Activated T-cell treated with anti-CD3 and anti-CD28 coated beads for 4 hours (primary cell): ENCODE data around the gene PAN3.
"Not testable (repeated sequence)": the region's sequence is repeated elsewhere in the genome, so short reads cannot be mapped to it uniquely, and the experiment has no call there.

ENCODE experiments used
- DNase-seq: peaks from one replicate; pipeline ENCODE4 v3.0.0-alpha.2; 2020

PAN3 gene

GRCh38 chr13:28138756-28139470 lies 568 bp downstream of the PAN3 start:
- DNase-seq = peak; percentile 91

GRCh38 chr13:28140433-28141125 lies 2.2 kb downstream of the PAN3 start:
- no peak for DNase-seq

- not testable (repeated sequence) for DNase-seq
Observed at GRCh38 chr13:28141542-28141941, 3.2 kb downstream of the PAN3 start.

GRCh38 chr13:28145049-28145448 lies 6.7 kb downstream of the PAN3 start:
- DNase-seq = no peak

GRCh38 chr13:28147495-28147894 lies 9.2 kb downstream of the PAN3 start:
- DNase-seq = no peak

- no peak for DNase-seq
Observed at GRCh38 chr13:28159057-28159456, 20.7 kb downstream of the PAN3 start.

GRCh38 chr13:28161370-28161769 lies 23.0 kb downstream of the PAN3 start:
- DNase-seq = no peak

GRCh38 chr13:28163587-28163986 lies 25.2 kb downstream of the PAN3 start:
- no peak for DNase-seq

GRCh38 chr13:28166257-28166656 lies 27.9 kb downstream of the PAN3 start:
- no peak for DNase-seq

GRCh38 chr13:28171266-28171665 lies 32.9 kb downstream of the PAN3 start:
- no peak for DNase-seq

- DNase-seq = no peak
Observed at GRCh38 chr13:28172947-28173346, 34.6 kb downstream of the PAN3 start.

- no peak for DNase-seq
Observed at GRCh38 chr13:28173793-28174192, 35.4 kb downstream of the PAN3 start.

- DNase-seq = no peak
Observed at GRCh38 chr13:28177327-28177726, 39.0 kb downstream of the PAN3 start.

- no peak for DNase-seq
Observed at GRCh38 chr13:28177877-28178276, 39.5 kb downstream of the PAN3 start.

- DNase-seq = no peak
Observed at GRCh38 chr13:28179974-28180373, 41.6 kb downstream of the PAN3 start.

- no peak for DNase-seq
Observed at GRCh38 chr13:28181413-28181812, 43.1 kb downstream of the PAN3 start.

- DNase-seq = no peak
Observed at GRCh38 chr13:28185256-28185655, 46.9 kb downstream of the PAN3 start.

GRCh38 chr13:28199089-28199488 lies 60.7 kb downstream of the PAN3 start:
- no peak for DNase-seq

- no peak for DNase-seq
Observed at GRCh38 chr13:28204043-28204442, 65.7 kb downstream of the PAN3 start.

- no peak for DNase-seq
Observed at GRCh38 chr13:28204690-28205443, 66.5 kb downstream of the PAN3 start.

GRCh38 chr13:28218679-28219078 lies 80.3 kb downstream of the PAN3 start:
- no peak for DNase-seq

GRCh38 chr13:28219408-28220099 lies 81.2 kb downstream of the PAN3 start:
- no peak for DNase-seq

- DNase-seq = no peak
Observed at GRCh38 chr13:28220166-28220565, 81.8 kb downstream of the PAN3 start.
